Activated naive CD8-positive, alpha-beta T cell treated with anti-CD3 and anti-CD28 coated beads for 36 hours (primary cell): ENCODE results near the gene KIF1A. TPM values are rescaled to one million over a fixed set of nuclear protein-coding genes. Genes with fewer than 3 reads are reported as not detected.

Experiments
- DNase-seq: peaks from one replicate; pipeline ENCODE4 v3.0.0; 2021
- H3K27ac Mint-ChIP-seq: one replicate; pipeline ENCODE4 v1.8.0; 2022; ENCODE audit warnings: mild to moderate bottlenecking, moderate library complexity, mixed read lengths
- H3K27me3 Mint-ChIP-seq: one replicate; pipeline ENCODE4 v1.8.0; 2022; ENCODE audit warnings: mild to moderate bottlenecking, mixed read lengths
- H3K36me3 Mint-ChIP-seq: one replicate; pipeline ENCODE4 v1.8.0; 2021; ENCODE audit warnings: mild to moderate bottlenecking, mixed read lengths
- H3K4me1 Mint-ChIP-seq: one replicate; pipeline ENCODE4 v1.8.0; 2021; ENCODE audit warnings: mixed read lengths
- H3K4me3 Mint-ChIP-seq: one replicate; pipeline ENCODE4 v1.8.0; 2022; ENCODE audit warnings: mild to moderate bottlenecking, moderate library complexity, mixed read lengths
- H3K9me3 Mint-ChIP-seq: one replicate; pipeline ENCODE4 v1.8.0; 2022; ENCODE audit warnings: mixed read lengths
- total RNA-seq, 2 experiments: library from RNA; stranded (reverse); gene quantifications; one replicate each; pipeline ENCODE4 v1.2.3, GENCODE V29; 2021

Gene KIF1A
- total RNA-seq, 2 experiments from 2014 or later = 7.7 to 8.2 TPM

- Mint-ChIP-seq H3K27ac (no peak overlapping the region), H3K27me3 (no peaks in the 10 kb centered on the region), H3K4me3 (no peak overlapping the region), H3K4me1 (no peaks in the 10 kb centered on the region), H3K36me3 (no peaks in the 10 kb centered on the region), H3K9me3 (no peaks in the 10 kb centered on the region)
- no peak for DNase-seq
Observed at GRCh38 chr2:240726876-240727275, 93.1 kb downstream of the KIF1A start.

DNA sequence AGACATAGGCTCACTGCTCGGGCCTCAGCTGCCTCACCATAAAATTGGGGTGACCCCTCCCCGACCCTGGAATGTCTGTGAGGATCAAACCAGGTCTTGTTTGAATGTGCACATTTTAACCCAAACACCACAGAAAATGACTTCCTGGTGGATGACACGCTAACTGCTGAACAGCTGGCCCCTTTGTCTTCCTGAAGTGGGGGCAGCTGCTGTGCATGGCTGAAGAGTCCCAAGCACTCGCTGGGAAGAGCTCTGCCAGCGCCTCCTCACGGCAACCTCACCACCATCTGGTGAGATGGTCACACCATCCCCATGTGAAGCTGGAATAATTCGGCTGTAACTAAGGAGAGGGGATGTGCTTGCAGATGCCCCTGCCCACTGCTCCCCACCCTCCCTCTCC lies 94.3 kb downstream of the KIF1A start:
- DNase-seq = no peak
- Mint-ChIP-seq H3K4me3 (no peak overlapping the region), H3K27me3 (no peaks in the 10 kb centered on the region), H3K4me1 (no peaks in the 10 kb centered on the region), H3K27ac (no peak overlapping the region), H3K36me3 (no peaks in the 10 kb centered on the region), H3K9me3 (no peaks in the 10 kb centered on the region)

DNA sequence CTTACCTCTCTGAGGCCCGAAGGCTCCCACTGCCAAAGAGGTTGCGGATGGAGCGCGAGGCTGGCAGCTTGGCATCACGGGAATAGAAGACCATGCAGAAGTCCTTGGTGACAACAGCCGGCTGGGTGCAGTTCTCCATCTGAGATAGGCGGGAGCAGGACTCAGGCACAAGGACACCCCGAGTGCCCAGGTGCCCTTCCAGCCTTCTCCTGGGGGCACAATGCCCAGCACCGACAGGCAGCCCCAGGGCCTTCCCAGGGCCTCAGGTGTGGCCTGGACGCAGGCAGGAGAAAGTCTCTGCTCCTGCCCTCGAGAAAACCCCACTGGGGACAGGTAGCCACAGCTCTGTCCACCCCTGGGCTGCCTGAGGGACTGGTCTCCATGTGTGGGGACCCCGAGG lies 94.8 kb downstream of the KIF1A start:
- Mint-ChIP-seq H3K9me3 (no peaks in the 10 kb centered on the region), H3K4me1 (no peaks in the 10 kb centered on the region), H3K27me3 (no peaks in the 10 kb centered on the region), H3K27ac (no peak overlapping the region), H3K4me3 (no peak overlapping the region), H3K36me3 (no peaks in the 10 kb centered on the region)
- DNase-seq = no peak

GRCh38 chr2:240724431-240724830 lies 95.6 kb downstream of the KIF1A start:
- H3K27ac Mint-ChIP-seq = no peak overlapping the region
- DNase-seq = no peak
- H3K4me1 Mint-ChIP-seq = no peaks in the 10 kb centered on the region
- H3K9me3 Mint-ChIP-seq = no peaks in the 10 kb centered on the region
- no peaks in the 10 kb centered on the region for H3K27me3 Mint-ChIP-seq
- no peak overlapping the region for H3K4me3 Mint-ChIP-seq
- H3K36me3 Mint-ChIP-seq = no peaks in the 10 kb centered on the region

- Mint-ChIP-seq H3K4me3 (no peak overlapping the region), H3K36me3 (no peaks in the 10 kb centered on the region), H3K27me3 (no peaks in the 10 kb centered on the region), H3K4me1 (no peaks in the 10 kb centered on the region), H3K27ac (no peak overlapping the region), H3K9me3 (no peaks in the 10 kb centered on the region)
- DNase-seq = no peak
Observed at GRCh38 chr2:240723851-240724250, 96.2 kb downstream of the KIF1A start.

- H3K4me3 Mint-ChIP-seq = no peak overlapping the region
- no peaks in the 10 kb centered on the region for H3K4me1 Mint-ChIP-seq
- H3K9me3 Mint-ChIP-seq = no peaks in the 10 kb centered on the region
- no peak for DNase-seq
- H3K36me3 Mint-ChIP-seq = no peaks in the 10 kb centered on the region
- H3K27me3 Mint-ChIP-seq = no peaks in the 10 kb centered on the region
- H3K27ac Mint-ChIP-seq = no peak overlapping the region
Observed at GRCh38 chr2:240722796-240723735, 97.0 kb downstream of the KIF1A start.

GRCh38 chr2:240722376-240722775 lies 97.6 kb downstream of the KIF1A start:
- Mint-ChIP-seq H3K36me3 (no peaks in the 10 kb centered on the region), H3K9me3 (no peaks in the 10 kb centered on the region), H3K4me1 (no peaks in the 10 kb centered on the region), H3K27me3 (no peaks in the 10 kb centered on the region), H3K27ac (no peak overlapping the region), H3K4me3 (no peak overlapping the region)
- no peak for DNase-seq

DNA sequence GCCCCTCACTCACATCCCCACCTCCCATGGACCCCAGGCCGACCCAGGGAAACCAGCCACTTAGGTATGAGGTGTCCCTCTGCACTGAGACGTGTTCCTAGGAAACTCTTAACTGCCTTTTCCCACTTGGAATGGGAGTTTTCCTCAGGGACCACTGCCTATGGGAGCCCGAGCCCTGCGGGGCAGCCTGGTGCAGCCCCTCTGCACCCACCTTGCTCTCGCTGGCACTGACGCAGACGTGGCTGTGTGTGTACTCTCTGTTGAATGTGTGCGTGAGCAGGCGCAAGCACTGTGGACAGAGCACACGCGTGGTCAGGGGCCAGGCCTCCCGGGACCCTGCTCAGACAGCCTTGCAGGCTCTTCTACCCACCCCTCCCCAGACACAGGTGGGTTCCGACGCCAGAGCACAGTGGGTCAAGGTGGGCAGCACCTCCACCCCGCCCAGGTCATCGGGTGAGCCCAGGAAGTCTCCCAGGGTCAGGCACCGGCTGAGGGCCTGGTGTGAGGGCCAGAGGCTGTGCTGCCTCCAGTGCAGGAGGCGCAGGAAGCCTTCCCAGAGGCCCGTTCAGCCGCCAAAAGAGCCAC lies 98.3 kb downstream of the KIF1A start:
- DNase-seq = no peak
- Mint-ChIP-seq H3K27me3 (no peaks in the 10 kb centered on the region), H3K27ac (no peak overlapping the region), H3K9me3 (no peaks in the 10 kb centered on the region), H3K4me3 (no peak overlapping the region), H3K36me3 (no peaks in the 10 kb centered on the region), H3K4me1 (no peaks in the 10 kb centered on the region)

GRCh38 chr2:240720686-240721595 lies 99.1 kb downstream of the KIF1A start:
- Mint-ChIP-seq H3K36me3 (no peaks in the 10 kb centered on the region), H3K27ac (no peak overlapping the region), H3K27me3 (no peaks in the 10 kb centered on the region), H3K4me1 (no peaks in the 10 kb centered on the region), H3K9me3 (no peaks in the 10 kb centered on the region), H3K4me3 (no peak overlapping the region)
- DNase-seq = no peak

DNA sequence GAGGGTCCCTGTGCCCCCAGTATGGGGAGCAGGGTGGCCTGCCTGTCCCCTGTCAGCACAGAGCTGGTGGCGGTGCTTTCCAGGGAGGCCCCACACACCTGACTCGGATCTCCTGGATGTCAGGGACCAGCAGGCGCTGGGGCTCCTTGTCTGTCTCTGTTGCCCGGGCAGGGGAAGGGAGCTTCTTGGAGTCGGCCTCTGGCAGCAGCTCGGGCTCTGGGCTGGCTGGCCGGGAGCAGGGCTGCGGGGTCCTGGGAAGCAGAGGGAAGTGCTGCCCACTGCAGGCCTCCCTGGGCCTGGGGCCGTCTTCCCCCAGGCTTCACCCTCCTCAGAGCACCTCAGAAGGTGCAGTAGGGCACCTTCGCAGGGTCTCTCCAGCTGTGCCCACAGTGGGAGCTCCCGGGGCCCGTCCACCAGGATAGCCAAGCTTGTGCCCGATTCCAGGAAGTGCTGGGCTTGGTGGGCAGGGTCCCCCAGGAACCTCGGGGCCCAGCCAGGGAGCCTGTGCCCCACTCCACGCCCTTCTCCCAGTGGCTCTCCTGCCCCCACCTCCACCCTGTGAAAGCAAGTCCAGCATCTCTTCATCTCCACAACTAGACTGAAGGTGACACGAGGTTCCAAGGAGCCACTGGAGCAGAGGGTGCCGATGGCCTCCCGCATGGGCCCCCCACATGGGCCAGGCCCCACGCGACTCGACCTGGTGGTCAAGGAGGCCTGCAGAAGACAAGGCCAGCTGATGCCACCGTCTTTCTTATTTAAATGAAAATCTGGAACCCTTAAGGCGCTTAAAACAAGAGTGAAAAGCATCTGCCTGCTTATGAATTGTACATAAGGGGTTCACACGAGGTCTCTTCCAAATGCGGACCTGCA lies 100.1 kb downstream of the KIF1A start:
- DNase-seq = no peak
- Mint-ChIP-seq H3K4me1 (no peaks in the 10 kb centered on the region), H3K27ac (no peak overlapping the region), H3K9me3 (no peaks in the 10 kb centered on the region), H3K36me3 (no peaks in the 10 kb centered on the region), H3K4me3 (no peak overlapping the region), H3K27me3 (no peaks in the 10 kb centered on the region)

GRCh38 chr2:240718896-240719490 lies 101.0 kb downstream of the KIF1A start:
- Mint-ChIP-seq H3K4me1 (no peaks in the 10 kb centered on the region), H3K9me3 (no peaks in the 10 kb centered on the region), H3K27ac (no peak overlapping the region), H3K36me3 (no peaks in the 10 kb centered on the region), H3K4me3 (no peak overlapping the region), H3K27me3 (no peaks in the 10 kb centered on the region)
- DNase-seq = no peak

DNA sequence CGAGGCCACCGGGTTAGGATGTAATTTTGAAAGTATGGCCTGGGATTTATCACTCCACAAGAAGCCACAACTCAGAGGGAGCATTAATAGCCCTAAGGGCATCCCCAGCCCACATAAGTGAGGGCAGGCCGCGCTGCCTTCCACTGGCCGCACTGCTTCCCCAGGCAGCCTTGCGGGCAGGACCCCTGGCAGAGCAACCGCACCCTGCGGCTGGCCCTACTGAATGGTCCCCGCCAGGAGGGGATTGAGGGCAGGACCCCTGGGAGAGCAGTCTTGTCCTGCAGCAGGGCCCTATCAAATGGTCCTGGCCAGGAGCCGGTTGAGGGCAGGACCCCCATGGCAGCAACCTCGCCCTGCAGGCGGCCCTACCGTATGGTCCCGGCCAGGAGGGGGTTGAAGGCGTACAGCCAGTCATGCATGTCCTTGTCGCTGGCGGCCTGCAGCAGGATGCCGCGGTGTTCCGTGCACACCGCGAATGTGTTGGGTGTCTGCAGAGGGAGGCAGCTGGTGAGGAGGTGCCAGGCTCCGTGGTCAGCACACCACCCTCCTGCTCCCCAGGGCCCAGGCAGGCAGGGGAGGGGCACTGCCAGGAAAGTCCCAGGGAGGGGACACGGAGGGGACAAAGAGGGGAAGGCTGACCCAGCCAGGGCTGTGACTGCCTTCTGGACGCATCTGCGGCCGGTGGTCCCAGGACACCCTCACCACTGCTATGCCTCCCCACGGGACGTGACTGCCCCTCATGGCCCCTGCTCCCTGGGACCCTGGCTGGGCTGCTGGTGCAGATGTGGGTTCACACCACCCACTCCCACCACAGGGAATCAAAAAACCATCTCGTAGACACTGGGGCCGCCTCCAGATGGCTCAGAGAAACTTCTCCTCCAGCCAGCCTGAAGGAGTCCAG lies 102.1 kb downstream of the KIF1A start:
- no peaks in the 10 kb centered on the region for H3K4me1 Mint-ChIP-seq
- H3K36me3 Mint-ChIP-seq = no peaks in the 10 kb centered on the region
- no peak overlapping the region for H3K27ac Mint-ChIP-seq
- no peak for DNase-seq
- H3K9me3 Mint-ChIP-seq = no peaks in the 10 kb centered on the region
- H3K4me3 Mint-ChIP-seq = no peak overlapping the region
- no peaks in the 10 kb centered on the region for H3K27me3 Mint-ChIP-seq

- Mint-ChIP-seq H3K9me3 (no peaks in the 10 kb centered on the region), H3K27me3 (no peaks in the 10 kb centered on the region), H3K4me1 (no peaks in the 10 kb centered on the region), H3K27ac (no peak overlapping the region), H3K36me3 (no peaks in the 10 kb centered on the region), H3K4me3 (no peak overlapping the region)
- no peak for DNase-seq
Observed at GRCh38 chr2:240717181-240717641, 102.8 kb downstream of the KIF1A start.
